ENCODE measurements around the gene TFAP2E. TPM values are rescaled to one million over a fixed set of nuclear protein-coding genes. Genes with fewer than 3 reads are reported as not detected.

TFAP2E gene
- total RNA-seq, 1 experiment from 2014 or later, result 0.26 TPM

DNA sequence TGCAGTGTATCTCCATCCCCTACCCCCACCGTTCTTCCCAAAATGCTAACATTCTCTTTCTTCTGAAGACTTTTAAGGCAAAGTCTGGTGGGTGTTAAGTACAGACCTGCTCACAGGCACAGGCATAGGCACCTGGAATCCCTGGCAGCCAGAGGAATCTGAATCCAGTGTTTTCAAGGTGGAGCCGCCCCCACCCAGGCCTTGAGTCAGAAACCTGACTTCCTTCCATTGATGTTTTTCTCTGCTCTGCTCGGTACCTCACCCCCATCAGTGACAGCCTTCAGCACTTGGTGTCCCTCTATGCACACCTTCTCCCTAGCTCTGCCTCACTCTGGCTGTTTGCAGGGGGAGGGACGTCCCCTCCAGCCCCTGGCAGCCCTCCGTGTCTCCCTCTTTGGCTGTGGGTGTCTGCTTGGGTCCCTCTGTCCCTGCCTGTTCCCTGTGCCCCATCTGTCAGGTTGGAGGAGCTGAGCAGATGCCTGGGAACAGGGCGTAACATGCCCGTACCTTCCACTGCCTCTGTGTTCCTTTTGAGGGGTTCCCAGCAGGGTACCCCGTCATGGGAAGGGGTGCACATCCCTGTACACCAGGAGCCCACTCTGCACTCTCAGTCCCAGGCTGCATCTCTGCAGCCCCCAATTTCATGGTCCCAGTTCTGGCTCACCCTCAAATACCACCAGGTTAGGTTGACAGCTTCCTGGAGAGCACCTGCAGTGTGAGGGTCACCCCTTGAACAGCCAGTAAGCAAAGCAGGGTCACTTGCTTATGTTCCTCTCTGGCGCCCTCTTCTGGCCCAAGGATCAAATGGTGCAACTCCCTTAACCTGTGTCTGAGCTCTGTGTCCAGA is 8.9 kb upstream of the TFAP2E start:
- H3K4me2 ChIP-seq (ENCODE audit: low read length), result no peak overlapping the region
- no peaks in the 10 kb centered on the region for H3K9me2 ChIP-seq (replicated peaks; ENCODE audit: low read length)
- peaks cover 3% of the 10 kb centered on the region; the same call in 1 of the 2 replicates for H3K79me2 ChIP-seq (ENCODE audit: low read length)
- ChIA-PET POLR2A (ENCODE audit: unreplicated experiment) (interaction anchor here (0.6 to 0.7 kb wide), 2 partner anchors 115 to 809 kb away, joined by 5 to 6 read pairs; partner anchors contain the start of gene GJB5), CTCF (interaction anchor here (0.6 to 1.1 kb wide), 7 partner anchors 8 to 222 kb away, joined by 3 to 16 read pairs (median 4); partner anchors contain the start of gene TFAP2E)
- H3K27me3 ChIP-seq (ENCODE audit: low read length), result no peaks in the 10 kb centered on the region
- H3K9me3 ChIP-seq (ENCODE audit: low read length), result no peaks in the 10 kb centered on the region
- no TSS peak for BruUV-seq (replicated peaks)
- H3K4me1 ChIP-seq (ENCODE audit: insufficient read depth, low read length), result peaks cover 7% of the 10 kb centered on the region
- ATAC-seq, result peak; percentile 62
- H3K36me3 ChIP-seq (ENCODE audit: low read depth, low read length), result peaks cover 5% of the 10 kb centered on the region; the same call in 1 of the 2 replicates
- TF ChIP-seq EZH2 (IDR thresholded peaks at IDR 0.05; ENCODE audit: low read length, unreplicated experiment) (no peak), EZH2phosphoT487 (IDR thresholded peaks at IDR 0.05; ENCODE audit: borderline replicate concordance, low read length) (no peak)
- TF ChIP-seq, protein P1, sequence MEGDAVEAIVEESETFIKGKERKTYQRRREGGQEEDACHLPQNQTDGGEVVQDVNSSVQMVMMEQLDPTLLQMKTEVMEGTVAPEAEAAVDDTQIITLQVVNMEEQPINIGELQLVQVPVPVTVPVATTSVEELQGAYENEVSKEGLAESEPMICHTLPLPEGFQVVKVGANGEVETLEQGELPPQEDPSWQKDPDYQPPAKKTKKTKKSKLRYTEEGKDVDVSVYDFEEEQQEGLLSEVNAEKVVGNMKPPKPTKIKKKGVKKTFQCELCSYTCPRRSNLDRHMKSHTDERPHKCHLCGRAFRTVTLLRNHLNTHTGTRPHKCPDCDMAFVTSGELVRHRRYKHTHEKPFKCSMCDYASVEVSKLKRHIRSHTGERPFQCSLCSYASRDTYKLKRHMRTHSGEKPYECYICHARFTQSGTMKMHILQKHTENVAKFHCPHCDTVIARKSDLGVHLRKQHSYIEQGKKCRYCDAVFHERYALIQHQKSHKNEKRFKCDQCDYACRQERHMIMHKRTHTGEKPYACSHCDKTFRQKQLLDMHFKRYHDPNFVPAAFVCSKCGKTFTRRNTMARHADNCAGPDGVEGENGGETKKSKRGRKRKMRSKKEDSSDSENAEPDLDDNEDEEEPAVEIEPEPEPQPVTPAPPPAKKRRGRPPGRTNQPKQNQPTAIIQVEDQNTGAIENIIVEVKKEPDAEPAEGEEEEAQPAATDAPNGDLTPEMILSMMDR (conservative IDR thresholded peaks at IDR 0.05; ENCODE audit: low read depth, low read length), result peak; percentile 83
- no peak overlapping the region for H3K4me3 ChIP-seq (ENCODE audit: low read length)
- no peaks in the 10 kb centered on the region for H4K20me1 ChIP-seq (ENCODE audit: low read length)
- no peak overlapping the region for H2AFZ ChIP-seq (ENCODE audit: low read length)
- H3F3A ChIP-seq (ENCODE audit: low read length, unreplicated experiment), result no peaks in the 10 kb centered on the region
- intact Hi-C loops (cut with micrococcal nuclease), result loop anchor here (1.0 kb wide), 1 partner anchor 113 kb away; no protein-coding TSS in a partner anchor
- no peak overlapping the region for H3K9ac ChIP-seq (ENCODE audit: low read length)
- no peak overlapping the region for H3K27ac ChIP-seq (ENCODE audit: low read length)
- peak; percentile 81 for DNase-seq

DNA sequence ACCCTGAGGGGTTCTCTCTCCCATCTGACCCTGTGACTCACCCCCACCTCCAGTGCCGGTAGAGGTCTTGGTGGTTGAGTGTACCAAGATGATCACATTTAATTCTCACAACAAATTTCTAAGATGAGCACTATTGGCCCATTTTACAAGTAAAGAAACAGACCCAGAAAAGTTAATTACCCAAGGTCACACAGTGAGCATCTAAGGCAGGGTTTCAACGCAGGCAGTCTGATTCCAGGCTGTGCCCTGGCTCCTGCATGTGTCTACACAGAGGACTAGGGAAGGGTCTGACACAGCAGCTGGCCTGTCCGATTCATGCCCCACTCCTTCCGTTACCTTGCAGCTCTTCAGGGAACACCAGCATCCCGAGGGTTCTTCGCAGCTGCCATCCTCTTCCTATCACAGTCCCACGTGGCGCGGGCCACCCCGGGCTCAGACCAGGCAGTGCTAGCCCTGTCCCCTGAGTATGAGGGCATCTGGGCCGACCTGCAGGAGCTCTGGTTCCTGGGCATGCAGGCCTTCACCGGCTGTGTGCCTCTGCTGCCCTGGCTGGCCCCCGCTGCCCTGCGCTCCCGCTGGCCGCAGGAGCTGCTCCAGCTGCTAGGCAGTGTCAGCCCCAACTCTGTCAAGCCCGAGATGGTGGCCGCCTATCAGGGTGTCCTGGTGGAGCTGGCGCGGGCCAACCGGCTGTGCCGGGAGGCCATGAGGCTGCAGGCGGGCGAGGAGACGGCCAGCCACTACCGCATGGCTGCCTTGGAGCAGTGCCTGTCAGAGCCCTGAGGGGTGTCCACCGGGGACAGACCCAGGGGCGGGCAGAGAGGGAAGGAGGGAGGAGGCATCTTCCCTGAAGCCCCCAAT is 8.0 kb upstream of the TFAP2E start:
- Histone ChIP-seq H2AFZ (ENCODE audit: low read length) (no peak overlapping the region), H3K27ac (ENCODE audit: low read length) (no peak overlapping the region), H3K9me3 (ENCODE audit: low read length) (no peaks in the 10 kb centered on the region), H3K9ac (ENCODE audit: low read length) (no peak overlapping the region), H3K4me2 (ENCODE audit: low read length) (no peak overlapping the region), H3K36me3 (ENCODE audit: low read depth, low read length) (peaks cover 5% of the 10 kb centered on the region; the same call in 1 of the 2 replicates), H3K79me2 (ENCODE audit: low read length) (no peaks in the 10 kb centered on the region; the same call in 1 of the 2 replicates), H3K4me1 (ENCODE audit: insufficient read depth, low read length) (peaks cover 14% of the 10 kb centered on the region), H3K27me3 (ENCODE audit: low read length) (no peaks in the 10 kb centered on the region), H3K4me3 (ENCODE audit: low read length) (no peak overlapping the region), H3F3A (ENCODE audit: low read length, unreplicated experiment) (no peaks in the 10 kb centered on the region), H3K9me2 (replicated peaks; ENCODE audit: low read length) (no peaks in the 10 kb centered on the region), H4K20me1 (ENCODE audit: low read length) (no peaks in the 10 kb centered on the region; the same call in 1 of the 2 replicates)
- TF ChIP-seq EZH2phosphoT487 (IDR thresholded peaks at IDR 0.05; ENCODE audit: borderline replicate concordance, low read length) (no peak), EZH2 (IDR thresholded peaks at IDR 0.05; ENCODE audit: low read length, unreplicated experiment) (no peak)
- TF ChIP-seq, protein P1 (conservative IDR thresholded peaks at IDR 0.05; ENCODE audit: low read depth, low read length), result no peak
- intact Hi-C loops (cut with micrococcal nuclease), result loop anchor here (1.0 kb wide), 1 partner anchor 114 kb away; no protein-coding TSS in a partner anchor
- ChIA-PET POLR2A (ENCODE audit: unreplicated experiment) (interaction anchor here (0.6 to 0.7 kb wide), 2 partner anchors 116 to 810 kb away, joined by 5 to 6 read pairs; partner anchors contain the start of gene GJB5), CTCF (interaction anchor here (0.5 to 1.1 kb wide), 8 partner anchors 8 to 515 kb away, joined by 3 to 16 read pairs (median 4); partner anchors contain the start of gene TFAP2E)
- DNase-seq, result no peak
- no TSS peak for BruUV-seq (replicated peaks)
- no peak for ATAC-seq

Data from PC-3 (cell line).